SK-N-SH treated with all-trans-retinoic acid at 6 μM for 48 hours (cell line): Measurements from ENCODE around the gene TRPM1.
A peak's percentile ranks its signal among the peaks of the same experiment; 100 is the strongest.

Experiments
- ATAC-seq: fragments of 200-7000 bp; cut with Tn5 transposase; 3 replicates; pipeline ENCODE4 v1.9.1; 2020; ENCODE audit warnings: mild to moderate bottlenecking, moderate library complexity
- ARNTL ChIP-seq: fragments of 450-650 bp; formaldehyde crosslinking; IDR thresholded peaks from 2 replicates; pipeline ENCODE4 v1.5.0; 2020; ENCODE audit warnings: low read depth, mild to moderate bottlenecking, moderate library complexity, borderline replicate concordance
- CSDC2 ChIP-seq: fragments of 250-450 bp; sonication (Bioruptor Pico); IDR thresholded peaks from 2 replicates; pipeline ENCODE4 v1.5.0; 2020; ENCODE audit warnings: mild to moderate bottlenecking, moderate library complexity
- GLIS3 ChIP-seq: fragments of 250-450 bp; sonication (Bioruptor Pico); IDR thresholded peaks from 2 replicates; pipeline ENCODE4 v1.5.0; 2020; ENCODE audit warnings: mild to moderate bottlenecking, moderate library complexity
- ISL1 ChIP-seq: fragments of 250-450 bp; sonication (Bioruptor Pico); IDR thresholded peaks from 2 replicates; pipeline ENCODE4 v2.1.2; 2022; ENCODE audit warnings: mild to moderate bottlenecking, moderate library complexity
- OSR1 ChIP-seq: fragments of 250-450 bp; sonication (Bioruptor Pico); IDR thresholded peaks from 2 replicates; pipeline ENCODE4 v1.8.0; 2022; ENCODE audit warnings: moderate library complexity, mild to moderate bottlenecking, inconsistent platforms
- RARB ChIP-seq: fragments of 250-450 bp; sonication (Bioruptor Pico); IDR thresholded peaks from 2 replicates; pipeline ENCODE4 v1.8.0; 2021; ENCODE audit warnings: mild to moderate bottlenecking, moderate library complexity
- SNAI2 ChIP-seq: fragments of 250-450 bp; sonication (Bioruptor Pico); IDR thresholded peaks from 2 replicates; pipeline ENCODE4 v1.5.0; 2020; ENCODE audit warnings: mild to moderate bottlenecking, moderate library complexity
- TCF4 ChIP-seq: fragments of 250-450 bp; sonication (Bioruptor Pico); IDR thresholded peaks from 2 replicates; pipeline ENCODE4 v1.8.0; 2021; ENCODE audit warnings: mild to moderate bottlenecking, moderate library complexity, borderline replicate concordance
- ZC3H10 ChIP-seq: fragments of 250-450 bp; sonication (Bioruptor Pico); IDR thresholded peaks from 2 replicates; pipeline ENCODE4 v1.5.1; 2021; ENCODE audit warnings: mild to moderate bottlenecking, moderate library complexity
- ZFP3 ChIP-seq: fragments of 250-450 bp; sonication (Bioruptor Pico); IDR thresholded peaks from 2 replicates; pipeline ENCODE4 v1.5.0; 2020; ENCODE audit warnings: mild to moderate bottlenecking, moderate library complexity
- ZFP30 ChIP-seq: fragments of 450-650 bp; formaldehyde crosslinking; IDR thresholded peaks from 2 replicates; pipeline ENCODE4 v1.5.0; 2022; ENCODE audit warnings: mild to moderate bottlenecking, moderate library complexity
- ZNF565 ChIP-seq: fragments of 450-650 bp; formaldehyde crosslinking; conservative IDR thresholded peaks from 2 replicates; pipeline ENCODE4 v1.5.0; 2020; ENCODE audit warnings: low read depth, mild to moderate bottlenecking, moderate library complexity
- ZNF70 ChIP-seq: fragments of 450-650 bp; formaldehyde crosslinking; IDR thresholded peaks from 2 replicates; pipeline ENCODE4 v1.5.0; 2020; ENCODE audit warnings: mild to moderate bottlenecking, moderate library complexity
- TF ChIP-seq, protein P1 (sequence below): fragments of 250-450 bp; sonication (Bioruptor Pico); IDR thresholded peaks from 2 replicates; pipeline ENCODE4 v1.5.0; 2020; ENCODE audit warnings: mild to moderate bottlenecking, moderate library complexity
- TF ChIP-seq, protein P2 (sequence below): fragments of 250-450 bp; sonication (Bioruptor Pico); IDR thresholded peaks from 2 replicates; pipeline ENCODE4 v1.5.1; 2020; ENCODE audit warnings: low read depth, mild to moderate bottlenecking, moderate library complexity

The TRPM1 gene

GRCh38 chr15:30954674-30955073 lies 146.9 kb downstream of the TRPM1 start:
- ATAC-seq, result no peak
- no peak for TF ChIP-seq ARNTL (CRISPR knock-in tag)
- TF ChIP-seq, protein P1, sequence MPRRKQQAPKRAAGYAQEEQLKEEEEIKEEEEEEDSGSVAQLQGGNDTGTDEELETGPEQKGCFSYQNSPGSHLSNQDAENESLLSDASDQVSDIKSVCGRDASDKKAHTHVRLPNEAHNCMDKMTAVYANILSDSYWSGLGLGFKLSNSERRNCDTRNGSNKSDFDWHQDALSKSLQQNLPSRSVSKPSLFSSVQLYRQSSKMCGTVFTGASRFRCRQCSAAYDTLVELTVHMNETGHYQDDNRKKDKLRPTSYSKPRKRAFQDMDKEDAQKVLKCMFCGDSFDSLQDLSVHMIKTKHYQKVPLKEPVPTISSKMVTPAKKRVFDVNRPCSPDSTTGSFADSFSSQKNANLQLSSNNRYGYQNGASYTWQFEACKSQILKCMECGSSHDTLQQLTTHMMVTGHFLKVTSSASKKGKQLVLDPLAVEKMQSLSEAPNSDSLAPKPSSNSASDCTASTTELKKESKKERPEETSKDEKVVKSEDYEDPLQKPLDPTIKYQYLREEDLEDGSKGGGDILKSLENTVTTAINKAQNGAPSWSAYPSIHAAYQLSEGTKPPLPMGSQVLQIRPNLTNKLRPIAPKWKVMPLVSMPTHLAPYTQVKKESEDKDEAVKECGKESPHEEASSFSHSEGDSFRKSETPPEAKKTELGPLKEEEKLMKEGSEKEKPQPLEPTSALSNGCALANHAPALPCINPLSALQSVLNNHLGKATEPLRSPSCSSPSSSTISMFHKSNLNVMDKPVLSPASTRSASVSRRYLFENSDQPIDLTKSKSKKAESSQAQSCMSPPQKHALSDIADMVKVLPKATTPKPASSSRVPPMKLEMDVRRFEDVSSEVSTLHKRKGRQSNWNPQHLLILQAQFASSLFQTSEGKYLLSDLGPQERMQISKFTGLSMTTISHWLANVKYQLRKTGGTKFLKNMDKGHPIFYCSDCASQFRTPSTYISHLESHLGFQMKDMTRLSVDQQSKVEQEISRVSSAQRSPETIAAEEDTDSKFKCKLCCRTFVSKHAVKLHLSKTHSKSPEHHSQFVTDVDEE (CRISPR knock-in tag), result no peak
- TF ChIP-seq, protein P2, sequence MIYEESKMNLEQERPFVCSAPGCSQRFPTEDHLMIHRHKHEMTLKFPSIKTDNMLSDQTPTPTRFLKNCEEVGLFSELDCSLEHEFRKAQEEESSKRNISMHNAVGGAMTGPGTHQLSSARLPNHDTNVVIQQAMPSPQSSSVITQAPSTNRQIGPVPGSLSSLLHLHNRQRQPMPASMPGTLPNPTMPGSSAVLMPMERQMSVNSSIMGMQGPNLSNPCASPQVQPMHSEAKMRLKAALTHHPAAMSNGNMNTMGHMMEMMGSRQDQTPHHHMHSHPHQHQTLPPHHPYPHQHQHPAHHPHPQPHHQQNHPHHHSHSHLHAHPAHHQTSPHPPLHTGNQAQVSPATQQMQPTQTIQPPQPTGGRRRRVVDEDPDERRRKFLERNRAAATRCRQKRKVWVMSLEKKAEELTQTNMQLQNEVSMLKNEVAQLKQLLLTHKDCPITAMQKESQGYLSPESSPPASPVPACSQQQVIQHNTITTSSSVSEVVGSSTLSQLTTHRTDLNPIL (CRISPR knock-in tag), result no peak

GRCh38 chr15:30953731-30954378 lies 147.7 kb downstream of the TRPM1 start:
- TF ChIP-seq GLIS3 (CRISPR knock-in tag) (no peak), ISL1 (no peak), ZC3H10 (CRISPR knock-in tag) (no peak), TCF4 (CRISPR knock-in tag) (no peak)

GRCh38 chr15:30953183-30953582 lies 148.3 kb downstream of the TRPM1 start:
- ATAC-seq, result no peak
- no peak for TF ChIP-seq TCF4 (CRISPR knock-in tag)
- TF ChIP-seq ZNF565 (CRISPR knock-in tag), result no peak
- TF ChIP-seq ARNTL (CRISPR knock-in tag), result no peak
- TF ChIP-seq RARB (CRISPR knock-in tag), result no peak
- TF ChIP-seq OSR1, result no peak
- no peak for TF ChIP-seq ZFP3 (CRISPR knock-in tag)
- no peak for TF ChIP-seq ZNF70 (CRISPR knock-in tag)
- TF ChIP-seq SNAI2 (CRISPR knock-in tag), result no peak
- TF ChIP-seq ISL1, result no peak
- TF ChIP-seq ZC3H10 (CRISPR knock-in tag), result no peak
- TF ChIP-seq CSDC2, result no peak
- no peak for TF ChIP-seq ZFP30

More at GRCh38 chr15:30953731-30954378, 147.7 kb downstream of the TRPM1 start:
- peak; percentile 85 for ATAC-seq
